ENCODE measurements around the gene ZNF837. TPM values are rescaled to one million over a fixed set of nuclear protein-coding genes. Genes with fewer than 3 reads are reported as not detected.

Gene ZNF837
- total RNA-seq, 1 experiment from 2014 or later: 4.9 TPM

- TF ChIP-seq ATF2 (CRISPR knock-in tag; IDR thresholded peaks at IDR 0.05; ENCODE audit: borderline replicate concordance, low read depth): no peak
- TF ChIP-seq ZNF263 (CRISPR knock-in tag; IDR thresholded peaks at IDR 0.05; ENCODE audit: low read depth): no peak
- TF ChIP-seq ZNF281 (CRISPR knock-in tag; IDR thresholded peaks at IDR 0.05): no peak
These were observed 6.6 kb downstream of the ZNF837 start (continued) for GRCh38 chr19:58374200-58374599.

DNA sequence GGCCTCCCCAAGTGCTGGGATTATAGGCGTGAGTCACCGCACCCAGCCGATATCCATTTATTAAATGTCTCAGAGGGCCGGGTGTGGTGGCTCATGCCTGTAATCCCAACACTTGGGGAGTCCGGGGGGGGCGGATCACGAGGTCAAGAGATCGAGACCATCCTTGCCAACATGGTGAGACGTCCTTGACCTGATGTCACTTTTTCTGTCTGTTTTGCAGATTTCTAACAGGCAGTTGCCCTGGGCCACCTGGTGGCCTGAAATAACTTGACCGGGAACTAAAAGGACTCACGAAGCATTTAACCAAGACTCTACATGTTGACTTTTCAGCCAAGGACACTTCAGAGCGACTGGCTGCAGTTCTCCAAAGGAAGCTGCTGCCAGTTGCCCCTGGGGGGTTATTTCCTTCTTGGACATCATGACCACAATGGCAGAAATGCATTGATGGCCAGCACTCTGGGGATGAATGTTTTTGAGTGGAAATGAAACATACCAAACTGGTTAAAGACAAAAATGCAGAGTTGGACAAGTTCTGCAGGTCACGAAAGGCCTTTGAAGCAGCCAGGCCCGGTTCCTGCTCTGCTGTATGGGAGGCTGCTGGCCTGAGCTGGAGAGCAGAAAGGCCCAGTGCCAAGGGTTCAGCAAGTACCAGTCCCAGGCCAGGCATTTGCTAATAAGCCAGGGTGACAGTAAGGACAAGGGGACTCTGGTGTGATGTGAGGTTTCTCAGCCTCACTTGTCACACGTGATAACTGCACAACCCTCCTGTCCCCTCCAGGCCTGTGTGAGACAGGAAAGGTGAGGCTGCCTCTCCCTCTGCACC, 8.3 kb downstream of the ZNF837 start:
- H3K27ac Mint-ChIP-seq: 0 out of 2 replicates have a peak overlapping the region, but pooled peaks have one; percentile 54
- POLR2A ChIA-PET: interaction anchor here (1.7 kb wide), 1 partner anchor 10 kb away, joined by 7 read pairs; the partner anchor contains the start of gene ZNF497
- peaks cover 2% of the 10 kb centered on the region; the same call in 1 of the 2 replicates for H3K4me1 Mint-ChIP-seq
- no peaks in the 10 kb centered on the region for H3K9me3 Mint-ChIP-seq
- H3K27me3 Mint-ChIP-seq (ENCODE audit: low read depth): no peaks in the 10 kb centered on the region
- ATAC-seq: peak; percentile 52
- H3K36me3 Mint-ChIP-seq: no peaks in the 10 kb centered on the region
- no peak overlapping the region for H3K4me3 Mint-ChIP-seq
- TF ChIP-seq FOXK1 (CRISPR knock-in tag; IDR thresholded peaks at IDR 0.05): no peak
- 0 out of 2 replicates have a peak, but pooled peaks have one; percentile 8 for TF ChIP-seq CTCF (IDR thresholded peaks at IDR 0.05)
- TF ChIP-seq E2F5 (CRISPR knock-in tag; IDR thresholded peaks at IDR 0.05): no peak
- TF ChIP-seq ZNF121 (CRISPR knock-in tag; IDR thresholded peaks at IDR 0.05): no peak
- TF ChIP-seq CDX4 (CRISPR knock-in tag; IDR thresholded peaks at IDR 0.05; ENCODE audit: borderline replicate concordance): no peak
- no peak for DNase-seq (ENCODE audit: low spot score)
- CTCF ChIA-PET: interaction anchor here (1.1 to 1.6 kb wide), 3 partner anchors 10 to 25 kb away, joined by 3 to 5 read pairs (median 3); partner anchors contain the start of gene ZNF497

DNA sequence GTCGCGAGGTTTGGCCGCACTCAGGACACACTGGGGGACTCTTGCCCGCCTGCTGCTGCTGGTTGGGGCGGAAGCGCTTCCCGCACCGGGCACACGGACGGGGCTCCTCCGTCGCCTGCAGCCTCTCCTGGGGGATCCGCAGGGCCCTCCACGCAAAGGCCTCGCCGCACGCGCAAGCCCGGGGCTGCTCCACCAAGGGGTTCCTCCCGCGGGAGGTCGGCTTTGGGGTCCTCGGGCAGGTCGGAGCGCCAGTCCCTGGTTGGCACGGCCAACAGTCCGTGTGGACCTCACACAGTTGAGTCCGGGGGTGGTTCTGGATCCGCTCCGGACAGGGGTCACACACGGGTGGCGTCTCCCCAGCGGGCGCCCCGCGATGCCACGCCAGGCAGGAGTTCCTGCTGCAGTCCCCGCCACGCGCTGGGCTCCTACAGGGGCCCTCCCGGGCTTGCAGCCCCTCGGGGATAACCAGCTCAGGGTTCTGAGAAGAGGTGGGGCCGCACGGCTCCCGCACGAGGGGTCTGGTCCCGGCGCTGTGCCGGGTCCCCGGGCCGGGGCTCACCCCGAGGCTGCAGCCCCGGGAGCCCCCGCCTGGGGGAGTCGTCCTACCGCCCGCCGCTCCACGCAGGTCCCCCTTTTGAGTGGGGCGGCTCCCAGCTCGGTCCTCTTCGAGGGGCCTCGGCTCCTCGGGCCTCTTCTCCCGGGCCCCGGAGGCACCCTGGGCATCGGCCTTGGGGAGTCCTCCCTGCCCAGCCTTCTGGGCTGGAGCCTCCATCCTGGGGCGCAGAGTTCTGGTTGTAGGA, 12.1 kb downstream of the ZNF837 start:
- peak; percentile 39 for ATAC-seq
- no peaks in the 10 kb centered on the region for H3K9me3 Mint-ChIP-seq
- H3K4me1 Mint-ChIP-seq: peaks cover 2% of the 10 kb centered on the region; the same call in 1 of the 2 replicates
- TF ChIP-seq MXD4 (CRISPR knock-in tag; IDR thresholded peaks at IDR 0.05; ENCODE audit: borderline replicate concordance): no peak
- TF ChIP-seq, protein P1, sequence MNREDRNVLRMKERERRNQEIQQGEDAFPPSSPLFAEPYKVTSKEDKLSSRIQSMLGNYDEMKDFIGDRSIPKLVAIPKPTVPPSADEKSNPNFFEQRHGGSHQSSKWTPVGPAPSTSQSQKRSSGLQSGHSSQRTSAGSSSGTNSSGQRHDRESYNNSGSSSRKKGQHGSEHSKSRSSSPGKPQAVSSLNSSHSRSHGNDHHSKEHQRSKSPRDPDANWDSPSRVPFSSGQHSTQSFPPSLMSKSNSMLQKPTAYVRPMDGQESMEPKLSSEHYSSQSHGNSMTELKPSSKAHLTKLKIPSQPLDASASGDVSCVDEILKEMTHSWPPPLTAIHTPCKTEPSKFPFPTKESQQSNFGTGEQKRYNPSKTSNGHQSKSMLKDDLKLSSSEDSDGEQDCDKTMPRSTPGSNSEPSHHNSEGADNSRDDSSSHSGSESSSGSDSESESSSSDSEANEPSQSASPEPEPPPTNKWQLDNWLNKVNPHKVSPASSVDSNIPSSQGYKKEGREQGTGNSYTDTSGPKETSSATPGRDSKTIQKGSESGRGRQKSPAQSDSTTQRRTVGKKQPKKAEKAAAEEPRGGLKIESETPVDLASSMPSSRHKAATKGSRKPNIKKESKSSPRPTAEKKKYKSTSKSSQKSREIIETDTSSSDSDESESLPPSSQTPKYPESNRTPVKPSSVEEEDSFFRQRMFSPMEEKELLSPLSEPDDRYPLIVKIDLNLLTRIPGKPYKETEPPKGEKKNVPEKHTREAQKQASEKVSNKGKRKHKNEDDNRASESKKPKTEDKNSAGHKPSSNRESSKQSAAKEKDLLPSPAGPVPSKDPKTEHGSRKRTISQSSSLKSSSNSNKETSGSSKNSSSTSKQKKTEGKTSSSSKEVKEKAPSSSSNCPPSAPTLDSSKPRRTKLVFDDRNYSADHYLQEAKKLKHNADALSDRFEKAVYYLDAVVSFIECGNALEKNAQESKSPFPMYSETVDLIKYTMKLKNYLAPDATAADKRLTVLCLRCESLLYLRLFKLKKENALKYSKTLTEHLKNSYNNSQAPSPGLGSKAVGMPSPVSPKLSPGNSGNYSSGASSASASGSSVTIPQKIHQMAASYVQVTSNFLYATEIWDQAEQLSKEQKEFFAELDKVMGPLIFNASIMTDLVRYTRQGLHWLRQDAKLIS (CRISPR knock-in tag; IDR thresholded peaks at IDR 0.05; ENCODE audit: borderline replicate concordance): no peak
- no peak overlapping the region for H3K4me3 Mint-ChIP-seq
- POLR2A ChIA-PET: no interaction called here
- CTCF ChIA-PET: interaction anchor here (0.6 kb wide), 1 partner anchor 694 kb away, joined by 5 read pairs; no protein-coding TSS in a partner anchor
- no peaks in the 10 kb centered on the region for H3K36me3 Mint-ChIP-seq
- no peak overlapping the region for H3K27ac Mint-ChIP-seq
- no peak for DNase-seq (ENCODE audit: low spot score)
- no peaks in the 10 kb centered on the region for H3K27me3 Mint-ChIP-seq (ENCODE audit: low read depth)
